Sigmoid colon (tissue), 7 donors: ENCODE results near the gene ANKLE2. TPM values are rescaled to one million over a fixed set of nuclear protein-coding genes. Genes with fewer than 3 reads are reported as not detected.

ENCODE experiments used
- DNase-seq: peaks from one replicate; pipeline ENCODE4 v3.0.0-alpha.2; 2019
- H3K27ac ChIP-seq, 4 donors: fragments of 200-600 bp; sonication (generic); one replicate each; pipeline ENCODE4 v1.5.1; 2016 to 2019; ENCODE audit warnings: mild to moderate bottlenecking in 1 of 4
- H3K27me3 ChIP-seq, 3 donors: fragments of 200-600 bp; sonication (generic); one replicate each; pipeline ENCODE4 v1.5.1; 2019; ENCODE audit warnings: mild to moderate bottlenecking in 1 of 3
- H3K36me3 ChIP-seq, 4 donors: fragments of 200-600 bp; sonication (generic); one replicate each; pipeline ENCODE4 v1.5.1; 2016 to 2019
- H3K4me1 ChIP-seq, 4 donors: fragments of 200-600 bp; sonication (generic); one replicate each; pipeline ENCODE4 v1.5.1; 2017 to 2019
- H3K4me3 ChIP-seq, 4 donors: fragments of 200-600 bp; sonication (generic); one replicate each; pipeline ENCODE4 v1.5.1; 2017 to 2019; ENCODE audit warnings: mild to moderate bottlenecking in 2 of 4, moderate library complexity in 1 of 4
- H3K9me3 ChIP-seq, 4 donors: fragments of 200-600 bp in 3 of 4; sonication (generic) in 3 of 4; one replicate each; pipeline versions ENCODE4 v1.5.1 to v1.6.1; 2013 to 2019
- CTCF ChIP-seq, 4 experiments: fragments of 450-650 bp in 3 of 4; fragments of 200-600 bp in 1 of 4; IDR thresholded peaks; one replicate each; pipeline ENCODE4 v1.5.1; 2016 to 2019; ENCODE audit warnings: antibody characterized with exemption in 4 of 4, mild to moderate bottlenecking in 3 of 4, moderate library complexity in 2 of 4
- EP300 ChIP-seq, 4 donors: sonication (generic); formaldehyde crosslinking; IDR thresholded peaks; one replicate each; pipeline ENCODE4 v1.6.1; 2017; ENCODE audit warnings: antibody characterized with exemption in 4 of 4
- POLR2A ChIP-seq, 2 donors: fragments of 450-650 bp; IDR thresholded peaks; one replicate each; pipeline ENCODE4 v1.6.1; 2016; ENCODE audit warnings: antibody characterized with exemption in 2 of 2, mild to moderate bottlenecking in 2 of 2, moderate library complexity in 2 of 2
- POLR2AphosphoS5 ChIP-seq, 4 donors: sonication (generic); formaldehyde crosslinking; IDR thresholded peaks; one replicate each; pipeline ENCODE4 v1.6.1; 2017; ENCODE audit warnings: antibody characterized with exemption in 4 of 4
- WGBS, 2 donors: extraction: QIAGEN DNeasy Blood & Tissue Kit; methylation state at CpG; one replicate each; pipeline ENCODE4 v1.1.7; 2013; 5-methylcytosine and 5-hydroxymethylcytosine counted together
- intact Hi-C: fragments of 100-400 bp; cut with DNase I; formaldehyde crosslinking; loops from one replicate; pipeline ENCODE4 v1.15.1; 2023
- polyA plus RNA-seq, 3 donors: library from polyadenylated mRNA; stranded (reverse); fragments of 200-250 nt; gene quantifications; one replicate each; pipeline ENCODE4 v1.2.3, GENCODE V29; 2013
- total RNA-seq, 4 donors: library from RNA; depleted of rRNA; stranded (reverse); fragments of >200 nt; gene quantifications; one replicate each; pipeline ENCODE4 v1.1.0, GENCODE V29; 2016
- donor health status: healthy with polysubstance abuse.
- donor health status: Bipolar disorder and iron deficiency.
- donor health status: healthy.

Gene ANKLE2
- total and polyA plus RNA-seq, 7 donors = 7.2 to 58.4 (median 35.9) TPM

GRCh38 chr12:132803888-132804287, 42.3 kb upstream of the ANKLE2 start:
- Histone ChIP-seq H3K4me3 (no peak overlapping the region), H3K9me3 (no peaks in the 10 kb centered on the region), H3K36me3 (peaks cover 41 to 96% (median 72%) of the 10 kb centered on the region in 4 donors), H3K4me1 (no peaks in the 10 kb centered on the region), H3K27ac (no peak overlapping the region), H3K27me3 (no peaks in the 10 kb centered on the region)
- DNase-seq = no peak
- 91 to 94% methylated on average over 15 of the region's 15 CpGs for WGBS, 2 donors
- intact Hi-C loops = no loop called here
- no peak for TF ChIP-seq POLR2A (IDR thresholded peaks at IDR 0.05)
- TF ChIP-seq POLR2AphosphoS5 (IDR thresholded peaks at IDR 0.05) = no peak
- TF ChIP-seq EP300 (IDR thresholded peaks at IDR 0.05) = no peak
- TF ChIP-seq CTCF (IDR thresholded peaks at IDR 0.05) = no peak

- Histone ChIP-seq H3K27ac (no peak overlapping the region), H3K27me3 (no peaks in the 10 kb centered on the region), H3K9me3 (no peaks in the 10 kb centered on the region), H3K4me3 (no peak overlapping the region), H3K36me3 (peaks cover 41 to 96% (median 75%) of the 10 kb centered on the region in 4 donors), H3K4me1 (no peaks in the 10 kb centered on the region)
- DNase-seq = no peak
- WGBS, 2 donors = 97% methylated on average over 14 of the region's 14 CpGs
- TF ChIP-seq EP300 (IDR thresholded peaks at IDR 0.05) = no peak
- no peak for TF ChIP-seq CTCF (IDR thresholded peaks at IDR 0.05)
- intact Hi-C loops = no loop called here
These were observed 41.5 kb upstream of the ANKLE2 start for GRCh38 chr12:132803125-132803524.

GRCh38 chr12:132801741-132802140, 40.1 kb upstream of the ANKLE2 start:
- WGBS, 2 donors = 94 to 95% methylated on average over 28 of the region's 28 CpGs
- intact Hi-C loops = no loop called here
- no peaks in the 10 kb centered on the region for H3K4me1 ChIP-seq
- no peaks in the 10 kb centered on the region for H3K9me3 ChIP-seq
- TF ChIP-seq EP300 (IDR thresholded peaks at IDR 0.05) = no peak
- TF ChIP-seq POLR2A (IDR thresholded peaks at IDR 0.05) = no peak
- TF ChIP-seq CTCF (IDR thresholded peaks at IDR 0.05) = no peak
- TF ChIP-seq POLR2AphosphoS5 (IDR thresholded peaks at IDR 0.05) = no peak
- H3K27me3 ChIP-seq = no peaks in the 10 kb centered on the region
- H3K36me3 ChIP-seq = peaks cover 47 to 96% (median 76%) of the 10 kb centered on the region in 4 donors
- DNase-seq = no peak
- H3K4me3 ChIP-seq = no peak overlapping the region
- H3K27ac ChIP-seq = no peak overlapping the region

- Histone ChIP-seq H3K27me3 (no peaks in the 10 kb centered on the region), H3K36me3 (peaks cover 40 to 100% (median 82%) of the 10 kb centered on the region in 4 donors), H3K4me1 (no peaks in the 10 kb centered on the region), H3K4me3 (no peak overlapping the region), H3K27ac (no peak overlapping the region), H3K9me3 (no peaks in the 10 kb centered on the region)
- TF ChIP-seq POLR2AphosphoS5 (IDR thresholded peaks at IDR 0.05) (no peak), CTCF (IDR thresholded peaks at IDR 0.05) (no peak), POLR2A (IDR thresholded peaks at IDR 0.05) (no peak), EP300 (IDR thresholded peaks at IDR 0.05) (no peak)
- WGBS, 2 donors = 96 to 97% methylated on average over 15 of the region's 15 CpGs
- no peak for DNase-seq
- intact Hi-C loops = no loop called here
These were observed 37.2 kb upstream of the ANKLE2 start for GRCh38 chr12:132798836-132799235.

GRCh38 chr12:132797820-132798570, 36.4 kb upstream of the ANKLE2 start:
- peaks cover 32 to 95% (median 78%) of the 10 kb centered on the region in 4 donors for H3K36me3 ChIP-seq
- DNase-seq = no peak
- H3K4me1 ChIP-seq = no peaks in the 10 kb centered on the region
- intact Hi-C loops = no loop called here
- H3K9me3 ChIP-seq = no peaks in the 10 kb centered on the region
- H3K4me3 ChIP-seq = no peak overlapping the region
- no peaks in the 10 kb centered on the region for H3K27me3 ChIP-seq
- WGBS, 2 donors = 94 to 96% methylated on average over 24 of the region's 24 CpGs
- no peak for TF ChIP-seq EP300 (IDR thresholded peaks at IDR 0.05)
- H3K27ac ChIP-seq = no peak overlapping the region
